Measurements from ENCODE around the gene FBXL7.

The FBXL7 gene

GRCh38 chr5:15646371-15646770 is 146.4 kb downstream of the FBXL7 start:
- TF ChIP-seq CTCF (IDR thresholded peaks at IDR 0.05; ENCODE audit: low read length, missing control alignments), result no peak
- no peak for DNase-seq (ENCODE audit: low read depth)
- no peak overlapping the region for H3K4me3 ChIP-seq (replicated peaks; ENCODE audit: low read depth, low read length)

DNA sequence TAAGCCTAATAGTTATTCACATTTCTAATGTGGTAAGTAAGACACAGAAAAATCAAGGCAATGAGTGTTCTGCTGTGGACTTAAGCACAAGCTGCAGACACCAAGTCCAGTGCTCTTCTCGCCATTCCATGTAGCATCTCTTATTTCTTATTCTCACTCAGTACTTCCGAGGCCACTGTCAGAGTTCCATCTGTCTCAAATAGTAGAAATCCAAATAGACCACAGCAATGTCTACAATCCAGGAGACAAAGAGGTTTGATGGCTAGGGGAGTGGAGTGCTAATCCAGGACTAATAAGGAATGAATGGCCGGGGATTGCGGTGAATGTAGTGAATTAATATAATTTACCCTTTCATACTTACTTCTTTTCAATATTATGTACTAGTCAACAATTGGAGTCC is 147.3 kb downstream of the FBXL7 start:
- no peak overlapping the region for H3K4me3 ChIP-seq (replicated peaks; ENCODE audit: low read depth, low read length)
- no peak for DNase-seq (ENCODE audit: low read depth)
- no peak for TF ChIP-seq CTCF (IDR thresholded peaks at IDR 0.05; ENCODE audit: low read length, missing control alignments)

DNA sequence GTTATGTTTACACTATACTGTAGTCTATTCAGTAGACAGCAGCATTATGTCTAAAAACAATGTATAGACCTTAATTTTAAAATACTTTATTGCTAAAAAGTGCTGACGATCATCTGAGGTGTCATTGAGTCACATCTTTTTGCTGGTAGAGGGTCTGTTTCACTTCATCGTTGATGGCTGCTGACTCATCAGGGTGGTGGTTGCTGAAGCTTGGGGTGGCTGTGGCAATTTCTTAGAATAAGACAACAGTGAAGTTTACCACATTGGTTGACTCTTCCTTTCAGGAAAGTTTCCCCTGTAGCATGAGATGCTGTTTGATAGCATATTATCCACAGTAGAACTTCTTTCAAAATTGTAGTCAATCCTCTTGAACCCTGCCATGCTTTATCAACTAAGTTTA is 150.3 kb downstream of the FBXL7 start:
- H3K4me3 ChIP-seq (replicated peaks; ENCODE audit: low read depth, low read length), result no peak overlapping the region
- TF ChIP-seq CTCF (IDR thresholded peaks at IDR 0.05; ENCODE audit: low read length, missing control alignments), result no peak
- no peak for DNase-seq (ENCODE audit: low read depth)

GRCh38 chr5:15654779-15655178 is 154.8 kb downstream of the FBXL7 start:
- DNase-seq (ENCODE audit: low read depth), result no peak
- no peak overlapping the region for H3K4me3 ChIP-seq (replicated peaks; ENCODE audit: low read depth, low read length)
- TF ChIP-seq CTCF (IDR thresholded peaks at IDR 0.05; ENCODE audit: low read length, missing control alignments), result no peak

- no peak overlapping the region for H3K4me3 ChIP-seq (replicated peaks; ENCODE audit: low read depth, low read length)
- no peak for TF ChIP-seq CTCF (IDR thresholded peaks at IDR 0.05; ENCODE audit: low read length, missing control alignments)
- DNase-seq (ENCODE audit: low read depth), result no peak
Observed at GRCh38 chr5:15655683-15656082, 155.7 kb downstream of the FBXL7 start.

DNA sequence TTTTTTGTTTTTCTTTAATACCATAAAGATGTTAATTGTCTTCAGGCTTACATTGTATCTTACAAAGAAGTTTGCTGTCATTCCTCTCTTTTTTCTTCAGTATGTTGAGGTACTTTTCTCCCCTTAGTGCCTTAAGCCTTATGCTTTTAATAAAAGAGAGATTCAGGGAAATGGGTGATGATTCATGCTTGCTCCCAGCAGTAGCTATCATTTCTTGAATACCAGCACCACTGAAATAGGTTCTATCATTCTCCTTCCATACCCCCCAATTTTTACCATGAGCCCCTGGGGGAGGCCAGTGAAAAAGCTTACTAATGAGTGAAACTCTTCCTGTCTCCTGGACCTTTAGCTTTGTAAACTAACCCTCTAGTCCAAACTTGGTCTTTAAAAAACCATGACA is 165.0 kb downstream of the FBXL7 start:
- no peak for DNase-seq (ENCODE audit: low read depth)
- no peak overlapping the region for H3K4me3 ChIP-seq (replicated peaks; ENCODE audit: low read depth, low read length)
- no peak for TF ChIP-seq CTCF (IDR thresholded peaks at IDR 0.05; ENCODE audit: low read length, missing control alignments)

DNA sequence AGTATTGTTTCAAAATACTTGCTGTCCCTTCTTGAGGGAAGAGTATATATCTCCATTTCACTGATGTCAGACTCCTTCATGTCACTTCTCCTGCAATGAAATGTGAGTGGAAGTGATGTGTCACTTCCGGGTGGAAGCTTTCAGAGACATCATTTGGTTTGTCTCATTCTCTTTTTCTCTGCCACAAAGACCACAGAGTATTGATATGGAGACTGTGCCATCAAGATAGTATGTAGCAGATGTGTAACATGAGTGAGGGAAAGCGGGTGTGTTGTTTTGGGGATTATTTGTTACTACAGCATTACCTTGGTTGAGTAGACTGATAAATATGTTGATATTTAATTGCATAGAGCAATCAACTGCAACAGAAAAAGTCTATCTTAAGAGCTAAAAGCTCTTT is 169.8 kb downstream of the FBXL7 start:
- DNase-seq (ENCODE audit: low read depth), result no peak
- no peak for TF ChIP-seq CTCF (IDR thresholded peaks at IDR 0.05; ENCODE audit: low read length, missing control alignments)
- no peak overlapping the region for H3K4me3 ChIP-seq (replicated peaks; ENCODE audit: low read depth, low read length)

Data from fibroblast of pulmonary artery (primary cell).